GM19372 (cell line): ENCODE measurements around the gene TIMP1.
A peak's percentile ranks its signal among the peaks of the same experiment; 100 is the strongest.
"Not testable (repeated sequence)": the region's sequence is repeated elsewhere in the genome, so short reads cannot be mapped to it uniquely, and the experiment has no call there.

ENCODE experiments used
- ATAC-seq: cut with Tn5 transposase; IDR thresholded peaks from one replicate; pipeline ENCODE4 v1.9.1; 2021; ENCODE audit warnings: mild to moderate bottlenecking, low read depth, moderate library complexity; ENCODE audit not compliant: unreplicated experiment

The TIMP1 gene

GRCh38 chrX:47597222-47597621 lies 15.0 kb downstream of the TIMP1 start:
- no peak for ATAC-seq

GRCh38 chrX:47603125-47603524 lies 20.9 kb downstream of the TIMP1 start:
- not testable (repeated sequence) for ATAC-seq

- no peak for ATAC-seq
Measured at GRCh38 chrX:47605024-47605423, 22.8 kb downstream of the TIMP1 start.

- no peak for ATAC-seq
Measured at GRCh38 chrX:47607091-47607490, 24.9 kb downstream of the TIMP1 start.

- no peak for ATAC-seq
Measured at GRCh38 chrX:47608130-47608810, 26.0 kb downstream of the TIMP1 start.

- no peak for ATAC-seq
Measured at GRCh38 chrX:47610511-47610910, 28.3 kb downstream of the TIMP1 start.

GRCh38 chrX:47611489-47611888 lies 29.3 kb downstream of the TIMP1 start:
- ATAC-seq, result no peak

- ATAC-seq, result no peak
Measured at GRCh38 chrX:47611926-47612325, 29.7 kb downstream of the TIMP1 start.

GRCh38 chrX:47612418-47612817 lies 30.2 kb downstream of the TIMP1 start:
- ATAC-seq, result no peak

- no peak for ATAC-seq
Measured at GRCh38 chrX:47613082-47613481, 30.8 kb downstream of the TIMP1 start.

GRCh38 chrX:47614618-47615017 lies 32.4 kb downstream of the TIMP1 start:
- no peak for ATAC-seq

- no peak for ATAC-seq
Measured at GRCh38 chrX:47618923-47619485, 36.8 kb downstream of the TIMP1 start.

GRCh38 chrX:47619486-47620302 lies 37.5 kb downstream of the TIMP1 start, which contains the start of gene SYN1:
TSS of gene SYN1 (minus strand) at chrX:47619857. CDS start at chrX:47619728, 129 bp downstream.
- peak; percentile 86 for ATAC-seq

- no peak for ATAC-seq
Measured at GRCh38 chrX:47620303-47620685, 38.1 kb downstream of the TIMP1 start.

- no peak for ATAC-seq
Measured at GRCh38 chrX:47621851-47622250, 39.6 kb downstream of the TIMP1 start.

GRCh38 chrX:47623540-47624027 lies 41.3 kb downstream of the TIMP1 start:
- ATAC-seq, result no peak

- ATAC-seq, result no peak
Measured at GRCh38 chrX:47625365-47625764, 43.1 kb downstream of the TIMP1 start.

GRCh38 chrX:47628982-47629381 lies 46.7 kb downstream of the TIMP1 start:
- ATAC-seq, result no peak

- no peak for ATAC-seq
Measured at GRCh38 chrX:47629419-47630200, 47.4 kb downstream of the TIMP1 start, which contains the start of gene CFP. TSS of gene CFP (minus strand) at chrX:47629930. CDS start at chrX:47629844, 86 bp downstream.

GRCh38 chrX:47631676-47632075 lies 49.4 kb downstream of the TIMP1 start:
- ATAC-seq, result no peak
